Endothelial cell of umbilical vein (primary cell): Measurements from ENCODE around the gene LPP.

Experiments
- CTCF ChIP-seq, 2 donors: IDR thresholded peaks; 1 replicate in 1 of 2; 2 replicates in 1 of 2; pipeline ENCODE4 v1.5.1; 2011; ENCODE audit warnings: low read length in 2 of 2, mild to moderate bottlenecking in 2 of 2, moderate library complexity in 2 of 2, control low read depth in 1 of 2, inconsistent platforms in 1 of 2, low read depth in 1 of 2; ENCODE audit not compliant: insufficient read depth in 1 of 2; ENCODE audit errors: extremely low read depth in 1 of 2
- POLR2A ChIP-seq: IDR thresholded peaks from 2 replicates; pipeline ENCODE4 v1.6.1; 2012; ENCODE audit warnings: low read depth, mild to moderate bottlenecking, control low read depth, low read length
- POLR2AphosphoS5 ChIP-seq: IDR thresholded peaks from 2 replicates; pipeline ENCODE4 v1.6.1; 2012; ENCODE audit warnings: low read depth, mild to moderate bottlenecking, control low read depth, low read length, moderate library complexity; ENCODE audit not compliant: insufficient read depth

- no peak for TF ChIP-seq CTCF (IDR thresholded peaks at IDR 0.05; ENCODE audit: extremely low read depth in 1 of 2, insufficient read depth in 1 of 2, low read depth in 1 of 2, low read length in 2 of 2)
- no peak for TF ChIP-seq POLR2AphosphoS5
- no peak for TF ChIP-seq POLR2A
Measured at GRCh38 chr3:188670446-188670845, 516.5 kb downstream of the LPP start.
